Activated gamma-delta T cell treated with Interleukin-2 at 50 U/mL for 16 hours (primary cell): ENCODE measurements around the gene CDC42BPG.

Experiments
- DNase-seq: peaks from one replicate; pipeline ENCODE4 v3.0.0-alpha.2; 2020

The CDC42BPG gene

DNA sequence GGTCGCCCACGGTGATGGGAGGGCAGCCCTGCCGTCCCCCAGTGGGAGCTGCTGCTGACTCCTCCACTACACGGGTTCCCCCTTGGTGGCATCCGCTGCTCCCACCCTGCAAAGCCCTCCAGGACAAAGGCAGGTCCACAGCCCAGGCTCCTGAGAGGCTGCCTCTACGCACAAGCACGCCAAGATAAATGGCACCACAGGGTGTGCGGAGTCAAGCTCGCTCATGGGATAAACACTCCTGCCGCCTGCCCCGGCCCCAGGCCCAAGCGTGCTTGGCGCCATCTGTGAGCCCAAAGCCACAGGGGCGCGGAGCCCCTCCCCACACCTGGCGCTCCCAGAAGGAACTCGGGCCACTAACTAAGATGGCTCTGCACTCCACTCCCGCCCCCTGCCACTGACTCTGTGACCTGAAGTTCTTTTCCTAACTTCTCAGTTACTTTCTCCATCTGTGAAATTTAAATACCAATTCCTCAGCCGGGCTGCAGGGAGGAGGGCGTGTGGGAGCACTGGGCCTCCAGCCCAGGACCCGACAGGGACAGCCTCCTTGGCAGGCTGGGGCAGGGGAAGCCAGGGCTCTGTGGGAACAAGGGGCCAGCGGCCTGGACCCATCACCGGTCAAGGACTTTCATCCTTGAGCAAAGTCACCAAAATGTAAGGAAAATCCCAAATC lies 19.1 kb upstream of the CDC42BPG start:
- no peak for DNase-seq

GRCh38 chr11:64862987-64863390 lies 18.5 kb upstream of the CDC42BPG start:
- DNase-seq, result no peak

DNA sequence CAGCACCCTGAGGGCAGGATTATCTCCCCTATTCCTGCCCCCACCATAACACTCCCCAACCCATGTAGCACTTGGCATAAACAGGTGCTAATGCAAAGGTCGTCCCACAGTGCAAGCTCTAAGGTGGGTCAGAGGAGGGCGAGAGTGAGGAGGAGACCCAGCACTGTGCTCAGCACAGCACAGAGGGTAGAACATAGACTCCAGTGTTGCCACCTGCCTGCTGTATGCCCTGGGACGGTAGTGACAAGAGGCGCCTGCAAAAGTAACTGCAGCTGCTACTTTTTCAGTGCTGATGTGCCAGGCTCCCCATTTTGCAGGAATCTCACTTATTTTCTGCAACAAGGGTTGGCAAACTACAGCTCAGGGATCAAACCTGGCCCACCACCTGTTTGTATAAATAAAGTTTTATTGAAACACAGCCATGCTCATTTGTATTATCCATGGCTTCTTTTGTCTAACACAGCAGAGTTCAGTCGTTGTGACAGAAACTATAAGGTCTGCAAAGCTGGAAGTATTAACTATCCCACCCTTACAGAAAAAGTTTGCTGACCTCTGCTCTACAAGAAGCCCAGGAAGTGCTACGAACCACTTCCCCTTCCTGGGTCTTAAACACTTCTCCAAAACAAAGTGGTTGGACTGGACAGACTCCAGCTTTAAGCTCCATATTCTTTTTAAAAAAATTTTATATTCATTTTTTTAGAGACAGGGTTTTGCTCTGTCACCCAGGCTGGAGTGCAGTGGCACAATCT lies 16.9 kb upstream of the CDC42BPG start:
- DNase-seq, result no peak

GRCh38 chr11:64859542-64860414 lies 15.3 kb upstream of the CDC42BPG start:
- peak; percentile 58 for DNase-seq

DNA sequence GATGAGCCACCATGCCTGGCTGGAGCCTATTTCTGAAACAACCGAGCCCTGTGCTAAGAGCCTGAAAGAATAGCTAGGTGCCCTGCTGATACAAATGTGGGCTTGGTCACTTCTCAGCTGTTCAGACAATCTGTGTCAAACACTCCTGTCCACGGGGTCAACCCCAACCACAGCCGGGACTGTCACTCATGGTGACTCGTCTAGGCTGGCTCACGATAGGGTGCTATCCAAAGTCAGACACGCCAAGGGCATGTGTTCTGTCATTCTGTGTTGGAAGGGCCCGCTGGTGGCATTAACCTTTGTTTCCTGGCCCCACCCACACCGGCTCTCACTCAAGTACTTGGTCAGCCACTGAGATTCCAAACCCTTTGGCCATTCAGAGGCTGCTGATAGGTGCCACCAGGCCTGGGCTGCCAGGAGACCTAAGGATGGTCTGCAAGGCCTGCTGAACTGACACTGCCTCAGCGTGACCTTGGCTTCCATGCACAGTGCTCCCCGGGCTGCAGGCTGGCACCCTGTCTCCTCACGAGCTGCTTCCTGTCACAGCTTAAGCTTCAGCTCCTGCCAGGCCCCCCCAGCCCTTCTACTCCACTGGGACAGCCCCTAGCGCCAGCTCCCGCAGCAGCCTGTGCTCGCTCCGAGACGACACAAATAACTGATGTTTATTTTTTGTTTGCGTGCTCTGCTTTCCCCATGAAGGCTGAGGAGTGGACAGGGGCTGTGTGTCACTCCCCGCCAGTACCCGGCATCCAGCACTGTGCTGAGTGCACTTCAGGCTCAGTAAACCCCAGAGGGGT lies 14.2 kb upstream of the CDC42BPG start:
- DNase-seq, result peak; percentile 72

DNA sequence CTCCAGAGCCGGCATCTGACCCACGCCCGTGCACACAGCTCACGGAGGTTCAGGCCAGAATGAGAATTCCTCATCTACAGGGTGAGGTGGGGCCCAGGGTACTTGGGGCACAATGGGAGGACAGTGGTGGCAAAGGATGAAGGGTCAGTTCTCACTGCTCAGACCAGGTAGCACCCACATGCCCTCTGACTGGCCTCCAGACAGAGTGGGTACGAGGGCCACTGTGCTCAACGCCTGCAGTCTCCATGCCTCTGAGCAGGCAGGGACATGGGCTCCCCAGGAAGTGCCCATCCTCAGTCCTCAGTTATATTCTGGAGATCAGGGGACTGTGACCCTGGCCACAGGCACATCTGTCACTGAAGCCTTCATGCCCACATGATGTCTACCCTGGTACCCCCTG lies 13.0 kb upstream of the CDC42BPG start:
- no peak for DNase-seq

DNA sequence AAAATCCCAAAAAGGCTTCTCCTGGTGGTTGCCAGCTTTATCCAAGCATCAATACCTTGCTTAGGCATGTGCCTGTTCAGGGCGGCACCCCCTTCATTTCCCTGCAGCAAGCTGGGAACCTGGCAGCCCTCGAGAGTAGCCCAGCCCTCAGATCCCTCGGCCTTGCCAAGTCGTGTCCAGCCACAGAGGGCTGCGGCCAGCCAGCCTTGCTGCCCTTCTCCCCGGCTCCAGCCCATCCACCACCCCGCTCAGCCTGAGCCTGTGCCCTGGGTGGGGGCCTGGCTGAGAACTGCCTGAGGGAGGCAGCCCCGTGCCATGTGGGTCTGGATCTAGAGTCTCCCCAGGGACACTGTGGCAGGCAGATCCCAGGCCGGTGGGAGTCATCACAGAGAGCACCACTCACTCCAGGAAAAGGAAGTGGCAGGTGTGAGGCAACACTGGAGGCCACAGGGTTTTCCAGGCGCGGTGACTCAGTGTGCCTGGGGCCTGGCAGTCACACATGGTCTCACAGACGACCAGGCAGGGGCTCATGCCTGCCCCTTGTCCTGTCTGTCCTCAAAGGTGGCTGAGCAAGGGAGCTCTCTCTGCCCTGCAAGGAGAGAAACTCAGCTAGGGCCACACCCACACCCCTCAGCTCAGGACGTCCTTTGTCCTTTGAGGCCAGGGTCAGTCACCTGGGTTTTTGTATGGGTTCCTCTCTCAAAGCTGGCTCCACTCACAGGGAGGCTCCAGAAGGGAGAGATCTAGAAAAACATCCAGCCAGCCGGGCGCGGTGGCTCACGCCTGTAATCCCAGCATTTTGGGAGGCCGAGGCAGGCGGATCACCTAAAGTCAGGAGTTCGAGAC lies 12.2 kb upstream of the CDC42BPG start:
- DNase-seq, result no peak

DNA sequence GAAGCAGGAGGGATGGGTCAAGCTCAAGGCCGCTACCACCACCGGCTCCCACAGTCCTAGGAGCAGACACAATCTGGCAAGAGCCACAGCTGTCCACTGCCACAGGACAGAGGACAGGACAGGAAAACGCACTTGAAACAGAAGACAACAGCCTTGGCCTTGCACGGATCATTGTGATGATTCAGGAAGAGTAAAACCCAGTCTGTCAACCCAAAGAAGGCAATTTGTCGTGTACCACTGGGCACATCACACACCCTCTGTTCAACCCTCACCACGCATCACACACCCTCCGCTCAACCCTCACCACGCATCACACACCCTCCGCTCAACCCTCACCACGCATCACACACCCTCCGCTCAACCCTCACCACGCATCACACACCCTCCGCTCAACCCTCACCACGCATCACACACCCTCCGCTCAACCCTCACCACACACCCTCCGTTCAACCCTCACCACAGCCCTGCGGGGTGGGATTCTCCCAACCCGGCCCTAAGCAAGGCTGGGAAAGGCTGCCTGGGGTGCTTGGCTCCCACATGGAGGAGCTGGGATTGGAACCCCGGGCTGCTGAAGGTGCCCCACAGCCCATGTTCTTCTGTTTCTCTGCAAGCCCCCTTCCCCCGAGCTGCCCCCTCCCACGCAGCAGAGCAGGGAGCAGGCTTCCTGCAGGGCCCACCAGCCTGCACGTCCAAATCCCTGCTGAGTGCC lies 11.3 kb upstream of the CDC42BPG start:
- no peak for DNase-seq

DNA sequence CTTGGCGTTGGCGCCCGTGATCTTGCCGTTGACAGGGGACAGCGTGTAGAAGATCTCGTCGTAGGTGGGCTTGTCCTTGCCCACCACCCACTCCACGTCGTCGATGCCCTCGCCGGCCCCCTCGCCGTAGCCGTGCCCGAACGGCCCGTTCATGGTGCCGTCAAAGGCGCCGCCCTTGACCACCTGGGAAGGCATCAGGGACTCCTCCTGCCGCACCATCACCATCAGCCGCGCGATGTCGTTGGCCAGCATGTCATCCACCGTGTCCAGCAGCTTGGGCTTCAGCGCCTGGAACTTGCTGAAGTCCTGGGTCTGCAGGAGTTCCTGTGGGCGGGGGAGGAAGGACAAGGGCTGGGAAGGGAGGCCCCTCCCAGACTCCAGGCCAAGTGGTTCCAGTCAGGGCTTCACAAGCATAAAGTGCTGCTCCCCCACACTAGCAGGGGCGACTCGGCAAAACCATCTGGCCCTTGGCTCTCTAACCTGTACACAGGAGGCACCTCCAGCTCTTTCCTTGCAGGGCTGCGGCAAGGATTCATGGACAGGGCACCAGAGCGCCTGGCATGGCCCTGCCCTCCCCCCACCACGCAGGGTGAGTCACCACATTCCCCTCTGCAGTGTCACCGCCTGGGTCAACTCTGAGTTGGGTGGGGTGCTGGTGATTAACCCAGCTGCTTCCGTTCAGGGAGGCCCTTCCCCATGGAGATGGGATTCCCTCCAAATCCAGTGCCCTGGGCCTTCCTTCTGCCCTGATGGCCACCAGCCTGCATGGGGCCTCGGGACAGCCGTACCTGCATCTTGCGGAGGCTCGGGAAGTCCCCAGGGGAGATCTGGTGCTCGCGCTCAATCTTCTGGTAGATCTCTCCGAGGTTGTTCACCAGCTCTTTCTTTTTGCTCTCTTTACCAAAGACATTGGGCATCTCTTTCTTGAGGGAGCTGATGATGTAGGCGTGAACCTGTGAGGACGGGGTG lies 10.4 kb upstream of the CDC42BPG start:
- DNase-seq, result peak; percentile 50

DNA sequence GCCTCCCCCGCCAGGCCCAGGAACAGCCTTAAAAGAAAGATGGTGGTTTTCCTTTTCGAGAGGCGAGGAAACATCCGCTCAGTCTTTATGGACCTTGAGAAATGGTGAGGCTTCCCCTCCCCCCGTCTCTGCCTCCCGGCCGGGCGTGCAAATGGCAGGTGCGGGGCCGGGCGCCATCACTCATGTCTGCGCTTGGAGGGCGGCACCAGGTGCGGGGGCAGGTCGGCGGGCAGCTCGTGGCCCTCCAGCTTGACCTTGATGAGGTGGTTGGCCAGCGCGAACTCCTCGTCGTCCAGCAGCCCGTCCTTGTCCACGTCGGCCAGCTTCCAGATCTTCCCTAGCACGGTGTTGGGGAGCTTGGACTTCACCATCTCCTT lies 9.7 kb upstream of the CDC42BPG start:
- DNase-seq, result no peak

DNA sequence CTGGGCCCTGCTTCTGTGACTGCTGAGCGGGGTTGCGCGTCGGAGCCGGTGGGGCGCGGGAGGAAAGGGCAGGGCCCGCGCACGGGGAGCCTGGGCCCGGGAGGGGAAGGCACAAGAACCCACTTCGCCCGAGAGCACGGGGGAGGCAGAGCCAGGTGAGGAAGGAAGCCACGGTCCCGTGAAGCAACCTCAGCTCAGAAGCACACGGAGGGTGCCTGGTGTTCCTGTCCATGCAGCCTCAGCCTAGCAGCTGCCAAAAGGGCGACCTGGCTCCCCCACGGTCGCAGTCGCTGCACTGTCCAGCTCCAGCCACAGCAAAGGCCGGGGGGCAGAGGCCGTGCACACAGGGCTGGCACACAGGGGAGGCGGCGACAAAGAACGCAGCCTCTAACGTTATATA lies 9.3 kb upstream of the CDC42BPG start:
- DNase-seq, result peak; percentile 46

GRCh38 chr11:64852804-64853509 lies 8.5 kb upstream of the CDC42BPG start:
- DNase-seq, result no peak

- no peak for DNase-seq
These were observed 7.4 kb upstream of the CDC42BPG start for GRCh38 chr11:64851831-64852351.

- peak; percentile 59 for DNase-seq
These were observed 6.6 kb upstream of the CDC42BPG start for GRCh38 chr11:64850979-64851567.

DNA sequence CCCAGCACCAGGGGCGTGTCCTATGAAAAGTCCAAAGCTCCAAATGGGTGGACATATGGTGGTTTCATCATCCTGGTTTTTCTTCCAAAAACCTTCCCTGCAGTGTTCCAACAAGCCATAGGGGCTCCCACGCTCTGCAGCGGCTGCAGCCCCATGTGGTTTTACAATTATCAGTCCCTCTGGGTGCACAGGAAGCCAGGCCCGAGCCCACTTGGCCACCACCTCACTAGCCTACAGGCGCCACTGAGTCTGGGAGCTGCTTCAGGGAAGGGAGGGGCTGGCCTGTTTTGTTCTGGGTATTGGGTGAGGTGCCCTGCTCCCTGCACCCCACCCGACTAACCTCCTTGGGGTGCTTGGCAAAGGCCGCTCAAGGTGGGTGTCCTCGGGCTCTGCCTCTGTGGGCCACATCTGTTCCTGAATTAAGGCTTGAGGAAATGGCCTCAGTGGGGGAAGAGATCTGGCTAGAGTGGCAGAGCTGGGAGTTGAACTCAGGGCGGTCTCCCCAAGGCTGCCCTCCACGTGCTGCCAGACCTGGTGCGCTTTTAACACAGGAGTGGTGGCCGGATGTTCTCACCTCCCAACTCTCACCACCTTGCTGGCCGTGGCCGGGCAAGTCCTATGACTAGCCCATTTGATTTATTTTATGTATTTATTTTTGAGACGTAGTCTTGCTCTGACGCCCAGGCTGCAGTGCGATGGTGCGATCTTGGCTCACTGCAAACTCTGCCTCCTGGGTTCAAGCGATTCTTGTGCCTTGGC lies 5.3 kb upstream of the CDC42BPG start:
- DNase-seq, result no peak

- peak; percentile 45 for DNase-seq
These were observed 4.6 kb upstream of the CDC42BPG start for GRCh38 chr11:64848826-64849597.
